ENCODE data around the gene TMEM51. TPM values are rescaled to one million over a fixed set of nuclear protein-coding genes. Genes with fewer than 3 reads are reported as not detected.

TMEM51 gene
- total and polyA plus RNA-seq, 9 of the 15 experiments (the other 6 are each of a cell fraction or from before 2014, with no cell fraction given) = 0.06 to 1.4 (median 0.58) TPM

- no peak for TF ChIP-seq CHD7 (IDR thresholded peaks at IDR 0.05; ENCODE audit: low read depth, low read length)
- 0 out of 2 replicates have a peak, but pooled peaks have one; percentile 7 for TF ChIP-seq C11orf30 (IDR thresholded peaks at IDR 0.05; ENCODE audit: low read depth)
- TF ChIP-seq CREBBP (IDR thresholded peaks at IDR 0.05; ENCODE audit: low read depth, low read length) = no peak
- TF ChIP-seq MAFG (tag; conservative IDR thresholded peaks at IDR 0.05) = no peak
- no peak for TF ChIP-seq MYNN (IDR thresholded peaks at IDR 0.05)
- TF ChIP-seq MYNN (CRISPR knock-in tag; IDR thresholded peaks at IDR 0.05) = no peak
- TF ChIP-seq ZNF76 (CRISPR knock-in tag; IDR thresholded peaks at IDR 0.05; ENCODE audit: borderline replicate concordance) = 0 out of 2 replicates have a peak, but pooled peaks have one; percentile 20
- peak; percentile 78 for TF ChIP-seq JUND (IDR thresholded peaks at IDR 0.05; ENCODE audit: borderline replicate concordance, low read depth, low read length)
- TF ChIP-seq JUND (tag; IDR thresholded peaks at IDR 0.05; ENCODE audit: borderline replicate concordance, low read depth, low read length) = peak; percentile 74; the same call in 2 of the 3 replicates
- TF ChIP-seq NFRKB (IDR thresholded peaks at IDR 0.05; ENCODE audit: low read depth) = 0 out of 2 replicates have a peak, but pooled peaks have one; percentile 12
- TF ChIP-seq PKNOX1 (IDR thresholded peaks at IDR 0.05) = no peak
- peak; percentile 32; the same call in 1 of the 2 replicates for TF ChIP-seq ATF3 (IDR thresholded peaks at IDR 0.05)
- TF ChIP-seq ATF3 (CRISPR knock-in tag; conservative IDR thresholded peaks at IDR 0.05) = no peak
- no peak for TF ChIP-seq BRCA1 (IDR thresholded peaks at IDR 0.05)
- TF ChIP-seq BRCA1 (CRISPR knock-in tag; IDR thresholded peaks at IDR 0.05) = no peak
- no peak for TF ChIP-seq ZNF586 (CRISPR knock-in tag; conservative IDR thresholded peaks at IDR 0.05)
- no peak for TF ChIP-seq TBL1XR1 (IDR thresholded peaks at IDR 0.05; ENCODE audit: low read length in 2 of 2)
Observed at GRCh38 chr1:15224259-15224869, 70.8 kb downstream of the TMEM51 start (continued).
